HL-60 (cell line): ENCODE measurements around the gene ITPRID1.

Experiments used
- CTCF ChIP-seq: IDR thresholded peaks from one replicate; pipeline ENCODE4 v1.5.1; 2011; ENCODE audit warnings: low read length, control low read depth, inconsistent platforms; ENCODE audit not compliant: insufficient read depth
- GABPA ChIP-seq: IDR thresholded peaks from 2 replicates; pipeline ENCODE4 v1.6.1; 2012; ENCODE audit warnings: low read depth
- POLR2AphosphoS5 ChIP-seq: IDR thresholded peaks from 2 replicates; pipeline ENCODE4 v1.6.1; 2012; ENCODE audit warnings: low read depth
- REST ChIP-seq: IDR thresholded peaks from 2 replicates; pipeline ENCODE4 v1.6.1; 2012; ENCODE audit warnings: low read depth; ENCODE audit not compliant: insufficient replicate concordance
- SPI1 ChIP-seq: IDR thresholded peaks from 2 replicates; pipeline ENCODE4 v1.6.1; 2012; ENCODE audit warnings: low read depth, mild to moderate bottlenecking, borderline replicate concordance

GRCh38 chr7:31651234-31652062, 137.6 kb downstream of the ITPRID1 start:
- no peak for TF ChIP-seq CTCF
- TF ChIP-seq POLR2AphosphoS5, result no peak
- TF ChIP-seq REST, result no peak
- no peak for TF ChIP-seq GABPA
- no peak for TF ChIP-seq SPI1
